ENCODE results near the gene CPNE2.
"Not testable (repeated sequence)": the region's sequence is repeated elsewhere in the genome, so short reads cannot be mapped to it uniquely, and the experiment has no call there.

Gene CPNE2

DNA sequence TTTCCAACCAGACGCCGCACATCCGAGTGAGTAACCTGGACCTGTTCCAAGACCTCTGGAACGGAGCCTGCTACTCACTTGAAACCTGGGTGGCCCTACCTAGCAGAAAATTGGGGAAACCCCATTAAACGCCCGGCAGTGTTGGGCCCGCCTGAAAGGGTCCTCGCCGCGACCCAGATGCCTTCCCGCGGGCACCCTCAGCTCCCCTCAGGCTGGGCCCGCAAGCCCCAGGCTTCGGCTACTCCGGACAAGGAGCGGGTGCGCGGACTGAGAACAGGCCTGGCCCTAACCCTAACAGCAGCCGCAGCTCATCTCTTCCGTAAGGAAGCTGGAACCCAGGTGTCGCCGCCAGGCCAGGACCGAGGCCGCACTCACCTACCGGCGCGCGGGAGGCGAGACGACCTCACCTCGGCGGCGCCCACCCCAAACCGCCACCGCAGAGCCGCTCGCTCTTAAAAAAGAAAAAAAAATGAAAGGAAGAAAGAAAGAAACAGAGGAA is 93.1 kb downstream of the CPNE2 start:
- DNase-seq (ENCODE audit: low read depth), result peak; percentile 84
- peak overlapping the region; percentile 90 for H3K4me3 ChIP-seq (ENCODE audit: control insufficient read depth, low read depth, low read length)
- TF ChIP-seq, protein P1, sequence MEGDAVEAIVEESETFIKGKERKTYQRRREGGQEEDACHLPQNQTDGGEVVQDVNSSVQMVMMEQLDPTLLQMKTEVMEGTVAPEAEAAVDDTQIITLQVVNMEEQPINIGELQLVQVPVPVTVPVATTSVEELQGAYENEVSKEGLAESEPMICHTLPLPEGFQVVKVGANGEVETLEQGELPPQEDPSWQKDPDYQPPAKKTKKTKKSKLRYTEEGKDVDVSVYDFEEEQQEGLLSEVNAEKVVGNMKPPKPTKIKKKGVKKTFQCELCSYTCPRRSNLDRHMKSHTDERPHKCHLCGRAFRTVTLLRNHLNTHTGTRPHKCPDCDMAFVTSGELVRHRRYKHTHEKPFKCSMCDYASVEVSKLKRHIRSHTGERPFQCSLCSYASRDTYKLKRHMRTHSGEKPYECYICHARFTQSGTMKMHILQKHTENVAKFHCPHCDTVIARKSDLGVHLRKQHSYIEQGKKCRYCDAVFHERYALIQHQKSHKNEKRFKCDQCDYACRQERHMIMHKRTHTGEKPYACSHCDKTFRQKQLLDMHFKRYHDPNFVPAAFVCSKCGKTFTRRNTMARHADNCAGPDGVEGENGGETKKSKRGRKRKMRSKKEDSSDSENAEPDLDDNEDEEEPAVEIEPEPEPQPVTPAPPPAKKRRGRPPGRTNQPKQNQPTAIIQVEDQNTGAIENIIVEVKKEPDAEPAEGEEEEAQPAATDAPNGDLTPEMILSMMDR (conservative IDR thresholded peaks at IDR 0.05; ENCODE audit: control insufficient read depth, insufficient read depth, low read depth, low read length), result no peak

DNA sequence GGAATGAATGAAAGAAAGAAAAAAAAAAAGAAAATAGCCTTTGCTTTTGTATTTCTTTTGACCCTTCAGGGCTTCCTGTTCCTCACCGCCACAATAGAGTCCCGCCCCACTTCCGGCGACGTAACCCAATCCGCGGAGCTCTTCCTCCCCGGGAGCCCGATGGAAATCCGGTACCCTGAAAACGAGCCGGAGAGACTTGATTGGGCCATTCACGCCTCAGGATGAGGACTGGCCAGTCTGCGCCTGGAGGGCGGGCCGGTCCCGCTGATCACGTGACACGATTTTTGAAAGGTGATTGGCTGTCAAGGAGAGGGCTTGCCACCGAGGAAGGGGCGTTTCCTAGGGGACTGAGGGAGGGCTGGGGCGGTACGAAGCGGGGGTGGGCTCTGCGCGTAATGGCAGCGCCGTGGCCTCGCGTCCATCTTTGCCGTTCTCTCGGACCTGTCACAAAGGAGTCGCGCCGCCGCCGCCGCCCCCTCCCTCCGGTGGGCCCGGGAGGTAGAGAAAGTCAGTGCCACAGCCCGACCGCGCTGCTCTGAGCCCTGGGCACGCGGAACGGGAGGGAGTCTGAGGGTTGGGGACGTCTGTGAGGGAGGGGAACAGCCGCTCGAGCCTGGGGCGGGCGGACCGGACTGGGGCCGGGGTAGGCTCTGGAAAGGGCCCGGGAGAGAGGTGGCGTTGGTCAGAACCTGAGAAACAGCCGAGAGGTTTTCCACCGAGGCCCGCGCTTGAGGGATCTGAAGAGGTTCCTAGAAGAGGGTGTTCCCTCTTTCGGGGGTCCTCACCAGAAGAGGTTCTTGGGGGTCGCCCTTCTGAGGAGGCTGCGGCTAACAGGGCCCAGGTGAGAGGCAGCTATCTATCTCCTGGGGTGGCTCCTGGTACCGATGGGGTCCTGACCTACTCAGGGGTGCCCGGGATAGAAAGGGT is 93.8 kb downstream of the CPNE2 start, which contains the start of the genes PSME3IP1 and RSPRY1:
PSME3IP1 (minus strand) TSS at position 95 of the 927 bp plus-strand sequence. CDS start 12,185 bp downstream, outside the sequence.
RSPRY1 (plus strand) TSS at position 385 of the 927 bp plus-strand sequence. CDS start 18,330 bp downstream, outside the sequence.
- peak; percentile 99 for DNase-seq (ENCODE audit: low read depth)
- peak within 1 kb of the TSS; percentile 95 for H3K4me3 ChIP-seq (ENCODE audit: control insufficient read depth, low read depth, low read length)

DNA sequence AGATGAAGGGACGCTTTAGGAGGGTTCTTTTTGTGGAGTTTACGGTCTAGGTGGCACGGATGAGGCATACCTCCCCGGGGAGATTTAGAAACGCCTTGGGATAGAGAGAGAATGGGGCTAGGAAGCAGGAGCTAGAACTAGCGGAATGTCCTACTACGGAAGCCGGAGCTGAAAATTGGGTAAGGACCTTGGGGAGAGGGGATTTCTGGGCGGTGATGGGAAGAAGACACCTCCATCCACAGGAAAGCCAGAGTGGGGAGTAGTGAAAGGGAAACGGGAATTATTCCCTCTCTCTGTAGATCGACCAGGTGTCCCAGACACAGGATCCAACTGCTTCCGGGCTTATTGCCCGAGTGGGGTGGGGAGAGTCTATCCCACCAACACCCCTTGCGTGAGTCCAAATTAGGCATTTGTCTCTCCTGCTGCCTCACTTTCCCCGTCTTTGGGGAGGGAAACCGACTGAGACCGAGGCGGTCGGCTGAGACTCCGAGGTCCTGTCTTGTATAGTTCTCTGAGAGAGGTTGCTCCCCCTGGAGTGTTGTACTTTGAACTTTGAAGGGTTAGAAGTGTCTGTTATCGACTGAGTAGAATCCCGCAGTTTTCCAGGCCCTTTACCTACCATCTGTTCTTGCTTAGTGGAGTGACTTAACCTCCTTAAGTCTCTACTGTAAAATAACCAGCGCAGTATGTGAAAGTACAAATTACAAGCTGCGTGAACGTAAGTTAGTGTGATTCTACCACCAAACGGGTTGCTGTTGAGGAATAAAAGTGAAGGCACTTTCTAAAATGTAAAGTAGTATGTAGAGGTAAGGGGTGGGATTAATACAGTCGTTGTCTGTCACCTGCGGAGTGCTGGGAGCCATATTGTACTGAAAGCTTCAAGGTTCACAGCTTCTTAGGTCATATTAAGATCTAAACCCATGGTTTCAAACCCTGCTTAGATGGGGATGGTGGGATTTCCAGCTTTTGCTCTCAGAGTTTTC is 94.8 kb downstream of the CPNE2 start:
- DNase-seq (ENCODE audit: low read depth), result peak; percentile 56
- TF ChIP-seq, protein P1 (conservative IDR thresholded peaks at IDR 0.05; ENCODE audit: control insufficient read depth, insufficient read depth, low read depth, low read length), result no peak

More for the DNA sequence above, 93.8 kb downstream of the CPNE2 start, which contains the start of the genes PSME3IP1 and RSPRY1:
- TF ChIP-seq, protein P1 (conservative IDR thresholded peaks at IDR 0.05; ENCODE audit: control insufficient read depth, insufficient read depth, low read depth, low read length), result no peak

DNA sequence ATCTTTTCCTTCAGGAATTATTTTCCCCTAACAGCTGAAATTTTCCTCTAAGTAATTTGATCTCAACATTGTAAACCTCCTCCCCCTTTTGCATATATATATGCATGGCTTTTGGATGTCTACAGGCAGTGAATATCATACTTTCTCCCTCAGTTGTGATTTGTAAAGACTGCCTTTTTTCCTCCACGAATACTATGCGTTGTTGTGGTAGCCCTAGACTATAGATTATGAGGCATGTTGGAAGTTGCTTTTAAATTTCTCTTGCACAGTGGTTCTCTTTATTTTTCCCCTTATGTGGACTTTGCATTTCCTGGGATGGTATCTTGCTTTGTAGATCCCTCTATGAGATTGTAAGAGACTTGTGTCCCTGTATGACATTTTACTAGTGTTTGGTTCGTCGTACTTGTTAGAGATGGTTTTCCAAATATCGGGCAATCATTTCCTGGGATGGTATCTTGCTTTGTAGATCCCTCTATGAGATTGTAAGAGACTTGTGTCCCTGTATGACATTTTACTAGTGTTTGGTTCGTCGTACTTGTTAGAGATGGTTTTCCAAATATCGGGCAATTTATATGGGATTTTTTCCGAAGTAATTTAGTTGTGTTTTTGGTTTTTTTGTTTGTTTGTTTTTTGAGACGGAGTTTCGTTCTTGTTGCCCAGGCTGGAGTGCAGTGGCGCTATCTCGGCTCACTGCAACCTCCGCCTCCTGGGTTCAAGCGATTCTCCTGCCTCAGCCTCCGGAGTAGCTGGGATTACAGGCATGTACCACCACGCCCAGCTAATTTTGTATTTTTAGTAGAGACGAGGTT is 95.7 kb downstream of the CPNE2 start:
- H3K4me3 ChIP-seq (ENCODE audit: control insufficient read depth, low read depth, low read length), result peak overlapping the region; percentile 95
- not testable (repeated sequence) for DNase-seq (ENCODE audit: low read depth)

More for the DNA sequence above, 94.8 kb downstream of the CPNE2 start:
- H3K4me3 ChIP-seq (ENCODE audit: control insufficient read depth, low read depth, low read length), result peak overlapping the region; percentile 95

DNA sequence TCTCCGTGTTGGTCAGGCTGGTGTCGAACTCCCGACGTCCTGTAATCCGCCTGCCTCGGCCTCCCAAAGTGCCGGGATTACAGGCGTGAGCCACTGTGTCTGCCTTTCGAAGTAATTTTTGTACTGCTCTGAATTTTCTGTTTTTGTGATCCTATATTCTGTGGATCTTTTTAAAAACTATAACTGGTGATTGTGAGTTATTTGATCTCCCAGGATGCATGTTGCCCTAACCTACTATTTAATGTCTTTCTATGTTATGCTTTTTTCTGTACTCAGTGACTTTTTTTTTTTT is 96.3 kb downstream of the CPNE2 start:
- TF ChIP-seq, protein P1 (conservative IDR thresholded peaks at IDR 0.05; ENCODE audit: control insufficient read depth, insufficient read depth, low read depth, low read length), result no peak
- DNase-seq (ENCODE audit: low read depth), result no peak
- no peak overlapping the region for H3K4me3 ChIP-seq (ENCODE audit: control insufficient read depth, low read depth, low read length)

DNA sequence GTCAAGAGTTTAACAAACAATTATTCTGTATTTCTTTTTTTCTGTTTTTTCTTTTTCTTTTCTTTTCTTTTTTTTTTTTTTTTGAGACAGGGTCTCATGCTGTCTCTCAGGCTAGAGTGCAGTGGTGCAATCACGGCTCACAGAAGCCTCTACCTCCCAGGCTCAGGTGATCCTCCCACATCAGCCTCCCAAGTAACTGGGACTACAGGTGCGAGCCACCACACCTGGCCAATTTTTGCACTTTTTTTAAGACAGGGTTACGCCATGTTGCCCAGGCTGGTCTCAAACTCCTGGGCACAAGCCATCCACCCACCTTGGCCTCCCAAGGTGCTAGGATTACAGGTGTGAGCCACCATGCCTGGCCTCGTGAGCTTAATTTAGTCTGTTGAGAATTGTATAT is 97.1 kb downstream of the CPNE2 start:
- H3K4me3 ChIP-seq (ENCODE audit: control insufficient read depth, low read depth, low read length), result not testable (repeated sequence)

GRCh38 chr16:57190136-57190535 is 97.8 kb downstream of the CPNE2 start:
- TF ChIP-seq, protein P1 (conservative IDR thresholded peaks at IDR 0.05; ENCODE audit: control insufficient read depth, insufficient read depth, low read depth, low read length), result no peak
- DNase-seq (ENCODE audit: low read depth), result no peak
- H3K4me3 ChIP-seq (ENCODE audit: control insufficient read depth, low read depth, low read length), result no peak overlapping the region

More for the DNA sequence above, 97.1 kb downstream of the CPNE2 start:
- DNase-seq (ENCODE audit: low read depth), result not testable (repeated sequence)

All from fibroblast of mammary gland (primary cell).